Activated CD8-positive, alpha-beta memory T cell treated with anti-CD3 and anti-CD28 coated beads for 24 hours (primary cell): ENCODE measurements around the gene SYNE2.
"Not testable (repeated sequence)": the region's sequence is repeated elsewhere in the genome, so short reads cannot be mapped to it uniquely, and the experiment has no call there.

Experiments
- DNase-seq: peaks from one replicate; pipeline ENCODE4 v3.0.0-alpha.2; 2020

The SYNE2 gene

DNA sequence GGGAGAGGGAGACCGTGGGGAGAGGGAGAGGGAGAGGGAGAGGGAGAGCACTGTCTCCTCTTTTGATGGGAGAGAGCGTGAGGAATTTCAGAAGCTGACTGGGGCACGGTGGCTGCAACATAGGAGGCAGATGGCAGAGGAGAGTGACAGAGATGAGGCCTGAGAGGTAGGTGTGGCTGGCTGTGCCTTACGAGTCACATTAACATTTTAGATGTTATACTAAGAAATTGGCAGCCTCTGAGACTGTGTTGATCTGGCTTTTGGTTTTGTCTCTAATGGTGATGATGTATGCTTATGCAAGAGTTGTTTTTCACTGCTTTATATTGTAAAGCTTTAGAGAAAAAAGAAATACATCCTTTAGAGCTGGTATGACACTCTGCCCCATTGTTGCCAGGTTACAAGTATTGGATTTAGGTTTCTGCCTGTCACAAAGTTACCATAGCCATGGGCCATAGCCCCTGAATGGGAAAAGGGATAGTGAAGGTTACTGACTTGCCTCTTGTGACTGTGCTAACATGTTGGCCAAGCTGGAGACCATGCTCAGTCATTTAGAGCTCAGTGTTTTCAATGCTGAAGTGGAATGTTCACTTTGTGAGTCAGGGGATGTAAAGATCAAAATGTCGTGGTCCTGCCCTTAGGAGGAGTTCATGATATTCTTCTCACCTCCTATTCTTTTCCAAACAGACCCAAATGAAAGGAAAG, 186.2 kb downstream of the SYNE2 start:
- DNase-seq: no peak

DNA sequence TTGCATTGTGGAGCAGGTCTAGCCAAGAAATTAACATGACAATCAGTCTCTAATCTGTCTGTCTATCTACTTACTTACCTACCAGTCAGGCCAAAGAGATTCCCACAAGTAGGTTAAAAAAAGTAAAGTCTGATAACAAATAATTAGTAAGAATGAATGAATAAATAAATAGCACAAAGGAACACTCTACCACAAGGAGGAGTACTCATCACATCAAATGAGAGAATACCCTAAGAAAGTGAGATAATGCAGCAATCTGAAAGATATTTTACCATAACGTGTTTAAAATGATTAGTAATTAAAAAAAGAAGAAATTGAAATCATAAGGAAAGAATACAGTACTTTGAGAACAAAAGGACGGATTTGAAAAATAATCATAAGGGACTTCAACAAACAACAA, 187.2 kb downstream of the SYNE2 start:
- DNase-seq: no peak

- DNase-seq: not testable (repeated sequence)
Observed at GRCh38 chr14:64043296-64043695, 190.5 kb downstream of the SYNE2 start.

DNA sequence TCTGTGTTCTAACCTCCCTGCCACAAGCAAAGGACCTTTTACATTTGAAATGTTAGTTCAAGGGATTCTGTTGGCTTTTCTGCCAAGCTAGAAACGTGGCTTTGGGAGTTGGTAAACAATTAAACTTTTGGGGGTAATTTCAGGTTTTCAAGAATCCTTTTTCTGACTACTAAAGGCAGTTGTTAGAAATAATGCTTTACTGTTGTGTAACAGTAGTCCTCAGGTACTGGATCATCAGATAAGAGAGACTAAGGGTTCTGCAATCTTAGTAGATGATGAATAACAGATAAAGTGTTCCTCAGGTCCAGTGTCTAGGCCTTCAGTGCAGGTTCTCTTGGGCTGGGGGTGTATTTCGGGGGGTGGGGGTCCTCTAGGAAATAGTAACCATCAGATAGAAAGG, 192.3 kb downstream of the SYNE2 start:
- DNase-seq: no peak

GRCh38 chr14:64049616-64050381, 197.0 kb downstream of the SYNE2 start:
- no peak for DNase-seq

GRCh38 chr14:64053694-64054669, 201.2 kb downstream of the SYNE2 start:
- DNase-seq: no peak

- no peak for DNase-seq
Observed at GRCh38 chr14:64059454-64060198, 206.8 kb downstream of the SYNE2 start.

DNA sequence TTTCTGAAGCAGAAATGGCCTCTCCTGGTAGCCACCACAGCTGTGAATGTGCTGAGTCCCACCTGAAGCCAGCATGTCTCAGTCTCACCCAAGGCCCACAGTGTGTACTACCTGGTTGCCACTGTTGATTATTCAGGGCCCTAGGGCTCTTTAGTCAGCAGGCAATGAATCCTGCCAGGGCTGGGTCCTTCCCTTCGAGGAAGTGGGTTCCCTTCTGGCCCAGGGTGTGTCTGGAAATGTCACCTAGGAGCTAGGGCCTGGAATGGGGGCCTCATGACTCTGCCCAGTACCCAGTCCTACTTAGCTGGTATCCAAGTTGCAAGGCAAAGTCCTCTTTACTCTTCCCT, 207.4 kb downstream of the SYNE2 start:
- DNase-seq: no peak

GRCh38 chr14:64060648-64061096, 207.9 kb downstream of the SYNE2 start:
- no peak for DNase-seq

DNA sequence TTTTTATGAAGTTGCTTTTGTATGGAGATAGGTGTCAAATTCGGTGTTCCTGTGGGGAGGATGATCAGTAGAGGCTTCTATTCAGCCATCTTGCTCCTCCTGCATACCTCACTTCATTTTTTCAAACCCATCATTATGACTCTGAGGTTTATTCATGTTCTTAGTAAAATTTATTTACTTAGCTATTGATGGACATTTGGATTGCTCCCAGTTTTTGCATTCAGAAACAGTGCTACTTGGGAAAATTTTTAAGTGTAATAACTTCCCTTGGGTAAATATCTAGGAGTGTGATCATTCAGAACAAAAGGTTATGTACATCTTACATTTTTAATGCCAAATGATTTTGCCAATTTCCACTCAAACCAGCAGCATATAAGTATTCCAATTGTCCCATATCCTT, 208.3 kb downstream of the SYNE2 start:
- DNase-seq: no peak

DNA sequence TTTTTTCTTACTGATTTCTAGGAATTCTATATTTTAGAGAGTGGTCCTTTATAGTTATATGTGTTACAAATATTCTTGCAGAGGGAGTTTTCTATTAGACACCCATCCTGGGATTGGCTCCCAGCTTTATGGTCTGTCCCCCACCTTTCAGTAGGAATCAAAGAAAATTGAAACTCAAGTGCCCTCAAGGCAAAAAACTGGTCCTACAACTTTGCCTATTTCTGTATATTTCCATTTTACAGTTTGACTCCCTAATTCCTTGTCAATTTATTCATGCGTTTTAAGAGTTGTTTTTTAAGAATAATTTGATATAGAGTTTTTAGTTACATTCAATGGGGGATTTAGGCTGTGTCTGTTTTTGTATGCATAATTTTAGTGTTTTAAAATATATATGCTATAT, 208.9 kb downstream of the SYNE2 start:
- DNase-seq: no peak

- DNase-seq: no peak
Observed at GRCh38 chr14:64062381-64063115, 209.7 kb downstream of the SYNE2 start.

DNA sequence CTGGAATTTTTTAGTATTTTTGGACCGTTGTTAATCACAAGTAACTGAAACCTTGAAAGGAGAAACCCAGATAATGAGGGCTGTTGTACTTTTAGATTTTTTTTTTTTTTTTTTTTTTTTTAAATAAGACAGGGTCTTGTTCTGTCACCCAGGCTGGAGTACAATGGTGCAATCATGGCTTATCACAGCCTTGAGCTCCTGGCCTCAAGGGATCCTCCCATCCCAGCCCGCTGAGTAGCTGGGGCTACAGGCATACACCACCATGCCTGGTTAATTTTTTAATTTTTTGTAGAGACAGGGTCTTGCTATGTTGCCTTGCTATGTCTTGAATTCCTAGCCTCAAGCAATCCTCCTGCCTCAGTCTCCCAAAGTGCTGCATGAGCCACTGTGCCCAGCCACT, 211.6 kb downstream of the SYNE2 start:
- DNase-seq: no peak

GRCh38 chr14:64069634-64070359, 217.0 kb downstream of the SYNE2 start:
- DNase-seq: no peak

- DNase-seq: no peak
Observed at GRCh38 chr14:64074961-64075612, 222.3 kb downstream of the SYNE2 start.

DNA sequence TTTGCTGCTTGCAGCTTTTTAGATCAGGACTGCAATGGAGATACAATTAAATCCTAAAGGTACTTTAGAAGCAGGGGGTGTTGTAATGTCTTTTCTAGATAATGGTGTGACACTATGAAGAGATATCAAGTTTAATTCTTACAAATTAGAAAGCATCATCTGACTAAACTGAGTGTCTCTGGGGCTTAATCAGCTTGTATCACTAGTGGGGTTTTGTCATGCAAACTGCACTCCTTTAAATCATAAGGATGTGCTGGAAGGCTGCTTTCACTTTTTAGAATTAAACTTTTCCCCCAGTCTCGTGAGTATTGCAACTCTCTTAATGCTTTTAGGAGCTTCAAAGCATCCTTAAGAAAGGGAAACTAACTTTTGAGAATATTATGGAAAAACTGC, 222.8 kb downstream of the SYNE2 start:
- no peak for DNase-seq

DNA sequence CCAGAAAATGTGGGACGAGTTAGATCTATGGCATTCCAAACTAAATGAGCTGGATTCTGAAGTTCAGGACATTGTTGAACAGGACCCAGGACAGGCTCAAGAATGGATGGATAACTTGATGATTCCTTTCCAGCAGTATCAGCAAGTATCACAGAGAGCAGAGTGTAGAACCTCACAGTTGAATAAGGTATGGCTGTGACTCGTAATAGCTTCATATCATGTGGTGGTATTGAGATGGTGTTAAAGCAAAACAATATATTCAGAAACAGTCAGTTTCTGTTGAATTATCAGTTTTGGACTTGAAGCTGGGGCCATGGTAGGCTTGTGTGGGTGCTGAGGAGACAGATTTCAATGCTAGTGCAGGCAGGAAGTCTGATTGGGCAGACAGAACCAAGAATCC, 227.6 kb downstream of the SYNE2 start:
- DNase-seq: no peak

GRCh38 chr14:64081174-64081746, 228.5 kb downstream of the SYNE2 start:
- DNase-seq: no peak

GRCh38 chr14:64082837-64083236, 230.0 kb downstream of the SYNE2 start:
- DNase-seq: no peak

GRCh38 chr14:64088647-64088964, 235.8 kb downstream of the SYNE2 start:
- DNase-seq: no peak
